Cardiac fibroblast (primary cell): ENCODE data around the gene FBXO42.
A peak's percentile ranks its signal among the peaks of the same experiment; 100 is the strongest.

Experiments used
- DNase-seq, 2 donors: peaks; one replicate each; pipeline versions ENCODE4 v3.0.0 to v3.0.0-alpha.2; 2010; ENCODE audit warnings: low read depth in 2 of 2
- H3K4me3 ChIP-seq, 2 donors: replicated peaks in 1 of 2; 1 replicate in 1 of 2; 2 replicates in 1 of 2; pipeline ENCODE4 v1.5.1; 2011; ENCODE audit warnings: low read depth in 2 of 2, low read length in 2 of 2, mild to moderate bottlenecking in 2 of 2, moderate library complexity in 1 of 2
- CTCF ChIP-seq: IDR thresholded peaks from one replicate; pipeline ENCODE4 v1.5.1; 2011; ENCODE audit warnings: low read depth, mild to moderate bottlenecking, low read length, inconsistent platforms

Gene FBXO42

DNA sequence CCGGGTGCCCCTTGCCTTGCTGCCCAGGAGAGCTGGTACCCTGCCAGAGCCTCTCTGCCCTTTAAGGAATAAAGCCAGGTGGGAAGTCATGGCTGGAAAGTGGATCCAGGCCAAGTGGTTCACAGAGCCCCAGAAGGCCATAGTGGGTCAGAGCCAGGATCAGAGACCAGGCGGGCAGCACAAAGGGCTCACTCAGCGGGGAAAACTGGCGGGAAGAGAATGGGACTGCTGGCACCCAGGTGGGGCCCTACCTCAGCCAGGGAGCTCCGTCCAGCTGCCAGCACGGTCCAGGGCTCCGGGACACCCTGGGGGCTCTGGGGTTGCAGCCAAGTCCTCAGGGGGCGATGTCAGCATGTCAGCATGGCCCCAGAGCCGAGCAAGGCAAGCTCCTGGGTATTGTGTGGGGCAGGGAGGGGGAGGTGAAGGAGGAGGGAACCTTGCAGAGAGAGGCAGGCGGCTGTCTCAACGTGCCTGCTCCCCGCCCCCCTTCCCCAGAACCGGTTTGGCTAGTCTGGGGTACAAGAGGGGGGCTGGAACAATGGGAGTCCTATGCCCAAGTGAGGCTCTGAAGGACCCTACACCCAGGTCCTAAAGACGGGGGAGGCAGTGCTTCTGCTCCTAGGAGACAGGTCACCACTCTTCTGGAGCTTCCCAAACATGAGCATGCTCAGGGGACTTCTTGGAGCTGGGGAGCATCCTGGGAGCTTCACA, 139.9 kb downstream of the FBXO42 start, which contains the start of gene ARHGEF19:
ARHGEF19 (minus strand) TSS at position 402 of the 711 bp plus-strand sequence. CDS start 3,598 bp downstream, outside the sequence.
- TF ChIP-seq CTCF: no peak
- no peak for DNase-seq
- no peak within 1 kb of the TSS for H3K4me3 ChIP-seq

- no peak for TF ChIP-seq CTCF
- DNase-seq: no peak
- no peak overlapping the region for H3K4me3 ChIP-seq
Observed at GRCh38 chr1:16211824-16212223, 140.5 kb downstream of the FBXO42 start.

DNA sequence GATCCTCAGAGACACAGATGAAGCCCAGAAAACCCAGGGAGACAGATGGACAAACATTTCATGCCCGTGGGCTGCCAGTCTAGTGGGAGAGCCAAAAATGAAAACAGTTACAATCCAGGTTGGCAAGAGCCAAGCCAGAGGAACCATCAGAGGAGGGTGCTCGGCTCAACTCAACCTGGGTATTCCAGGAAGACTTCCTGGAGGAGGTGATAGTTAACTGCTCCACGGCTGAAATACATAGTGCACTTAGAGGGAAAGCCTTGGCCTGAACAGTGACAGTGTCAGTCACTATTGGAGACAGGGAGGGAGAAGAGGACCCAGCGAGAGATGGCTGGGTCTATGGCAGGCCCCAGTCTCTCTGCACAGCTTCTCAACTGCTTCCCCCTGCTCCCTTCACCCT, 141.7 kb downstream of the FBXO42 start:
- no peak overlapping the region for H3K4me3 ChIP-seq
- no peak for DNase-seq
- no peak for TF ChIP-seq CTCF

DNA sequence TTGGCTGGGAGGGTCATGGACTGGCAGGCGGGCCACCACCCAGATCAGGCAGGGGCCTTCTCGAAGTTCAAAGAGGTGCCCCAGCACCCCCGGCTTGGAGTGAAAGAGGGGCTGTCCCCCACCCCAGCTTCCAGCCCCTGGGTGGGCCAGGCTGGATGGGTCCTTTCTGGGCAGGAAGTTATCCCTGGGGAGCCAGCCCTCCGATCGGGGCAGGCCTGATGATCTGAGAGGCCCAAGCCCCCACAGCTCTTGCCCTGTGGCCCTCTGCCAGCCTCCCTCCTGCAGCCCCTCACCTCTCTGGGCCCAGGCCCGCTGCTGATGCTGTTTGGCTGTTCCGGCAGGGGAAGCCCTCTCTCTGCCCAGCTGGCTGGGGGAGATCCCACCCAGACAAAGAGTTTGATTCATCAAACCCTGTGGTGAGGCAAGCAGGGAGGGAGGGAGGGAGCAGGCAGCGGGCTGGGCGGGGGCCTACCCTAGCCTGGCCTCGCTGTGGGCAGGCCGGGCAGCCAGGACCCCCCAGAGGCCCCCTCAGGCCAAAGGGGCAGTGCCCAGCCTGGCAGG, 142.4 kb downstream of the FBXO42 start:
- no peak for TF ChIP-seq CTCF
- DNase-seq: no peak
- H3K4me3 ChIP-seq: no peak overlapping the region

GRCh38 chr1:16209132-16209846, 143.0 kb downstream of the FBXO42 start:
- no peak for TF ChIP-seq CTCF
- no peak for DNase-seq
- no peak overlapping the region for H3K4me3 ChIP-seq

DNA sequence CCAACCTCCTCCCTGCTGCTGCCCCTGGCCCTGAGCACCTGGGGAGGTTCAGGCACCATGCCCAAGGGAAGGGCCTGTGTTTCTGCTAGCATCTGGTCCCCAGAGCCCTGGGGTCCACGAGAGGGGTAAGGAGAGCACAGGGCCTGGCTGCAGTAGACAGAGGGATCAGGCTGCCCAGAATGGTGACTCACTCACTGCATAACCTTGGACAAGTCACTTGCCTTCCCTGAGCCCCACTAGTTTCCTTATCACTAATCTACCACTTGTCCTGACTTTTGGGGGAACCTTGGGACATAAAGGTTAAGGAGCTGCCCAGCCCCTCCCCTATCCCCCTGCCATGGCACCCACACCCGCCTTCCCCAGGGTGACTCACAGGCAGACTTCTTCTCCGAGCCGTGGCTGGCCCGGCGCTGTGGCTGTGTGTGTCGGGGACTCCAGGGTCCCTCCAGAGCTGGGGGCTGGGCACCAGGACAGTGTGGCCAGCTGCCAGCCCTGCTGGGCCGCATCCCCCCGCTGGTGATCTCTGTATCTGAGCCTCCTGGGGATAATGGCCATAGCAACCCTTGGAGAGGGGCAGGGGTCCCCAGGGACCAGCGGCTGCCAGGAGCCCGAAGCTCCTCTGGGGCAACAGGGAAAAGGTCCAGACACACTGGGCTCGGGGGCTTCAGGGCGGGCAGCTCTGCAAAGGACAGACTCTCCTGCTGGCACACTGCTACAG, 143.9 kb downstream of the FBXO42 start:
- no peak overlapping the region for H3K4me3 ChIP-seq
- peak; percentile 30 to 48 for DNase-seq
- TF ChIP-seq CTCF: no peak
